COLO668 (cell line): ENCODE measurements around the gene TUSC1.
"Not testable (repeated sequence)": the region's sequence is repeated elsewhere in the genome, so short reads cannot be mapped to it uniquely, and the experiment has no call there.

ENCODE experiments used
- DNase-seq: peaks from one replicate; lab custom pipeline; 2025; ENCODE audit not compliant: unreplicated experiment; lab: John Stamatoyannopoulos, UW

TUSC1 gene

DNA sequence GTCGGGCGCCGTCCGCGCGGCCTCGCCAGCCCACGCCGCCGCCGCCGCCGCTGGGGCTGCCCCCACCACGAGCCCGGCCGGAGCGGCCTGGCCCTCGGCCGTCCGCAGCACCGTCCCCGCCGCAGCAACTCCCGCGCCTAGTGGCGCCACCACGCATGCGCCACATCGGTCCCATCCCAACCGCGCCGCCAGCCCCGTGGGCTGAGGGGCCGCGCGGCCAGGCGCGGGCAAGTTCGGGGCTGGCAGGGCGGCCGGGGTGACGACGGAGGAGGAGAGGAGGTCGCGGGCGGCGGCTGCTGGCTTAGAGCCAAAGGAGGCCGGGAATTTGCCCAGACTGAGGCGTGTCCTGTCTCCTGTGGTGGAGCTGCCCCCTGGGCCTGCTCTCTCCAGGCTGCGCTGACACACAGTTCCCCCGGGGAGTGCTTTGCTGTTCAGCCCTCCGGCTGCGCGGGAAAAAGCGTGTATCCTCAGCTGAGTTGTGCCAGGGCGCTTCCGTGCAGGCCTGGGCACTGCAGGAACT lies at the start of gene TUSC1:
TUSC1 (minus strand) TSS at position 298 of the 520 bp plus-strand sequence; CDS start at position 166, 132 bp downstream.
- DNase-seq = peak; percentile 91

DNA sequence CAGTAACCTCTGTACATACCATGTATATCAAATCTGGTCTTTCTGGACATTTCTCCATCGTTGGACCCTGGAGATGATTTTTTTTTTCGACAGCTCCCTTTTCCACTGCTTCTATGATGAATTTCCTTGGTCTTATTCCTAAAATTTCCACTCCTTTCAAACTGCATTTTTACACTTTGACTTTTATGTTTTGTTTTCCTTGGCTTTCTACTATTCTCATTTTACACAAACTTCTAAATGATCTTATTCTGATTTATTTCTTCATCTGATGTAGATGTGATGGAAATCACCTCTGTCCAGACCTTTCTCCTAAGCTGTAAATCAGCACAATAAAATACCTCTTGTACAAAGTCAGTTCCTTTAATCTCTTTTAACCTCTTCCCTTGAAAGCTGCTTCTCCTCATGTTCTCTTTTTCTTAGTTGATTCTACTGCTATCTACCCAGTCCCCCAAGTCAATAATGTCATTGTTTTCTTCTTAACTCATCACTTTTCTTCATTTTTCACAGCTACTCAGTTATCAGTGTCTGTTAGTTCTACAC lies 48.7 kb upstream of the TUSC1 start:
- DNase-seq = no peak

DNA sequence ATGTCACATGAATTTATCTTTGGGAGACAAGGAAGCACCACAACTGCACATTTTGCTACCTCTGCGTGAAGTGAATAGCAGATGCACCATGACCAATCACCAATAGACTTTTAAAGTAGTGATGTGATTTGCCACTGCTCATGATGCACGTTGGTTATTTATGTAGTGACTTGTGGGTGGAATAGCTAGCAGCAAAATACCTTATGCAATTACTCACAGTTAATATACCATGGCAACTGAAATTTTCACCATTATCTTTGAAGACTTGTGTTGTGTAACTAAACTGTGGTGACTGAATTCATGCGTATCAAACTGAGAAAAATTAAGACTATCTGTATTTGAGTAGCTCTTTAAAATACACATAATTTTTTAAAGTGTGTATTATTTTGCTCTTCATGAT lies 46.2 kb upstream of the TUSC1 start:
- no peak for DNase-seq

DNA sequence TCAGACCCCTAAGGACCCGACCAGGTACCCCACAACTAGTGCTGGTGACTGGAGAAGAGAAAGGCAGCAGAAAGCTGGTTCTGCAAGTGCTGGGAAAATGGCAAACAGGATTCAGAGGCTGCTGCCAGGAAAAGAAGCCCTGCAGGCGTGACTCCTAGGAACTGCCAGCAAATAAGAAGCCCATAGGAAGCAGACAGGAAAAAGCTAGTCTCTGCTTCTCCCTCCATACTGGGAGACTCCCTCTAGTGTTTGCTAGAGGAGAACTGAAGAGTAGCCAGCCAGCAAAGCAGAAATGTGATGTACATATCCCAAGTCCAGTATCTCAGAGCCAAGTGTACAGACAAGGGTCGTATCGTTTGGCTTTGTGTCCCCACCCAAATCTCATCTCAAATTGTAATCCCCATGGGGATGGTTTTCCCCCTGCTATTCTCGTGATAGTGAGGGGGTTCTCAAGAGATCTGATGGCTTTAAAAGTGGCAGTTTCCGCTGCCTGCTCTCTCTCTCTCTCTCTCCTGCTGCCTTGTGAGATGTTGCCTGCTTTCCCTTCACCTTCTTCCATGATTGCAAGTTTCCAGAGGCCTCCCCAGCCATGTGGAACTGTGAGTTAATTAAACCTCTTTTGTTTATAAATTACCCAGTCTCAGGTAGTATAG lies 38.1 kb upstream of the TUSC1 start:
- no peak for DNase-seq

DNA sequence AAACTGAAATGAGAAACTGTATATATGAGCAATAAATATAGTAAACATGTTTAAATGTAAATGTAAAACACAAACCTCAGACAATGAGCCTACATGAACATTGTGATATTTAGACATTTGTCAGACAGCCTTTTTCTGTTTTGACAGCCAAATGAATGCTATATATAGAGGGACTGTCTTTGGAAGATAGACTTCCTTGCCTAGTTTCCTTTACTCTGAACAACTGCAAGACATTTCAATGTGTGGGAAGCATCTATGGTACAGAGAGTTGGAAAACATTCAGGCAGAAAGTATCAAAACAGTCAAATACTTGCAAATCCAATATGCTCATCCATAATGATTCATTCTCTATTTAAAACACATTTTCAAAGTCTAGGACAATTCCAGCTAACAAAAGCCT lies 31.7 kb upstream of the TUSC1 start:
- DNase-seq = no peak

DNA sequence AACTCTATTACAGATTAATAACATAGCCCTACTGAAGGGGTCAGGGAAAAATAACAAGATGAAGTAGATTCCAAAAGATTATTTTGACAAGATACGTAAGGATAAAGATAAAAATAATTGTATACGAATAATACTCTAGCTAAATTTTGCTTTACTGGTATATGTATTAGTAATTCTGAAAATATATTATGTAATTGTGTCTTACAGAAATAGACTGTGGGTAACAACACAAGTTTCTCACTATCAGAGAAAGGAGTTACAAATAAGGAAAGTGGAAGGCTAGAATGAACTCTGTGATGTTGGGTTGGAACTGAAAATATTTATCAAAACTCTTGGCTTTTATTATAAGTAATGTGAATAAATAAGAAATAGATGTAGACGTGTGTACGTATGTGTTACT lies 26.6 kb upstream of the TUSC1 start:
- DNase-seq = no peak

DNA sequence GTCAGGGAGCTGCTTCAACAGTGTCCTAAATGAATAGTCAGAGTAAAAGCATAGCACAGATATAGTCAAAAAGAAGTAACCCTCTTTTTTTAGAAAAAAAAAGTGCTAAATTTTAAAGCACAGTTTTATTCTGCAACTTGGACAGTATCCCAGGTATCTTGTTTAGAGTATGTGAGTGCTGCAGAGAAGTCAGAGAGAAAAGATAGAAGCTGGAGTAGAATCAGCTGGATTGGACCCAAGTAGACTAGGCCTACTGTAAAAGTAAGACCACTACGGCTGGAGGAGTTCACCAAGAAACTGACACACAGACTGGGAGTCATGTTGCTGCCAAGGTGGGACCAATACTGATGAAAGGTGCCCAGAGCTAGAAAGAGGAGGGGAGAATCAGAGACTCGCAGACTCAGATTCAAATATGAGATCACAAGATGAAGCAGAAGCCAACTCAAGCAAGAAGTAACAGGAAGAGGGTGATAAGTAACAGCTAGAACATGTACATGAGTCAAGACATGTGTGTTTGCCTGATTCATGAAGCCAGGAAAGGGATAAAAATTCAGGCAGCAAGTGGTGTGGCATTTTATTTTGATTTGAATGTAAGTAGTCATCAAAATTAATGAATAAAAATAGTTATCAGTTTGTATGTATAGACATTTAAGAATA lies 25.6 kb upstream of the TUSC1 start:
- DNase-seq = no peak

DNA sequence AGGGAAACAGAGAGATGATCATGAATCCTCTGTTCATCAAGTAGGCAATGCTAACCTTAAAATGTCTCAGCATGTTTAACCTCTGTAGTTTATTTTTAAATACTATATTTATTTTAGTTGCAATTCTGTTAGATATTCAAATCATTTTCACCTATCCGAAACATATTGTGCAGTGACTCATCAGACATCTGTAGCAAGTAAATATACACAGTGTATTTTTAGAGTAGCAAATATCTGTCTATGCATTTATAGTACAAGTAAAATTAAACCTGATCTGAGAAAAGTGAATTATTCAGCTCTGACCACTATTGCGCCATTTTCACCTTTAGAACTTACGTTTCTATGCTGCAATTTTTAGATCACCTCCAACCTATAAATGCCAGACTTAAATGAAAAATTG lies 24.3 kb upstream of the TUSC1 start:
- DNase-seq = no peak

DNA sequence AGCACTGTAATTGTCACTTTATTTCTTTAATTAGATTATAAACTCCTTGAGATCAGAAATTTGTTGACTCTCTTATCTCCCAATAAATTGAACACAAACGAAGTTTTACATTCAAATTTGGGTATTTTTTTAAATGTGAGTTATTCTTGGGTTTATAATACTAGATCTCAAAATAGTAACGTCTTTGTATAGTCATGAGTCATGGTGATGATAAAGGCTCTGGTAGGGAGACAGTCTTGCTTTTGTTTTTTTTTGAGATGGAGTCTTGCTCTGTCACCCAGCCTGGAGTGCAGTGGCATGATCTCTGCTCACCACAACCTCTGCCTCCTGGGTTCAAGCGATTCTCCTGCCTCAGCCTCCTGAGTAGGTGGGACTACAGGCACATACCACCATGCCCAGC lies 22.7 kb upstream of the TUSC1 start:
- not testable (repeated sequence) for DNase-seq

DNA sequence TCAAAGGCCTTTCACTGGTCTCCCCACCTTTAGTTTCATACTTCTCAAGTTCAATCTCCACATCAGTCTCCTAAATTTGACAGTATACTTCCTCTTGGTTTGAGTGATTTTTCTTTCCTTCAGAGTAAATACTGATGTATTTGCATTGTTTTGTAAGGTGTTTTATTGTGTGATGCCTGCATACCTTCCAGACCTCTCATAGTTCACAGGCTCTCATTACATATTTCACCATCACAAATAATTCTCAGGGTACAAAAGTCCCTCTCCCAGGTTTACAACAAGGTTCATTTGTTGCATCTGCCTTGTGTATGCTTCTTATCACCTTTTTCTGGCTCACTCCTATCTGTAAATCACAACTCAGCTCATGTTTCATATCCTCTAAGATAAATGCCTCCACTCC lies 22.2 kb upstream of the TUSC1 start:
- no peak for DNase-seq

DNA sequence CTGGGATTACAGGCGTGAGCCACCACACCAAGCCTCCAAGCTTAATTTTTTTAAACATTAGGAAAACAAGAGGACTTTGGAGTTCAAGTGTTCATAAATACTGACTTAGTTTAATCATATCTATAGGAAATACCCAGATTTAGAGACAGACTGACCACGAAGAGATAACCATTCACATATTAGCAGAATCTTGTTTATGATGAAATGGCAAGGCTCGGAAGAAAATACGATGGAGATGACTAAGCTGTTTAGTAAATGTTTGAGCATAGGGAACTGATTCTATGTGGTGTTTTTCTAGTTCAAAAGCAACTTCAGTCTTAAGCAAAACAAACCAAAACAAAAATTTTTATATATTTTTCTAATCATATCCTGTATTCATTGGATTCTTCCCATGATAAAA lies 13.5 kb upstream of the TUSC1 start:
- DNase-seq = no peak

DNA sequence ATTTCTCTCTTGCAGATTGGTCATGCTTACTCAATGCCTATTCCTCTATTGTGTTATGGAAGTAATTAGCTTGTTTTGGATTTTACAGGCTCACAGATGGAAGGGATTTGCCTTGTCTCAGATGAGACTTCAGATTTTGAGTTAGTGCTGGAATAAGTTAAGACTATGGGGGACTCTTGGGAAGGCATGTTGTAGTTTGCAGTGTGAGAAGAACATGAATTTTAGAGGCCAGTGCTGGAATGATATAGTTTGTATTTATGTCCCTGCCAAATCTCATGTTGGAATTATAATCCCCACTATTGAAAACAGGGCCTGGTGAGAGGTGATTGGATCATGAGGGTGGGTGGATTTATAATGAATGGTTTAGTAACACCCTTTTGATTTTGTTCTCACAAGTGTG lies 6.1 kb upstream of the TUSC1 start:
- DNase-seq = no peak

DNA sequence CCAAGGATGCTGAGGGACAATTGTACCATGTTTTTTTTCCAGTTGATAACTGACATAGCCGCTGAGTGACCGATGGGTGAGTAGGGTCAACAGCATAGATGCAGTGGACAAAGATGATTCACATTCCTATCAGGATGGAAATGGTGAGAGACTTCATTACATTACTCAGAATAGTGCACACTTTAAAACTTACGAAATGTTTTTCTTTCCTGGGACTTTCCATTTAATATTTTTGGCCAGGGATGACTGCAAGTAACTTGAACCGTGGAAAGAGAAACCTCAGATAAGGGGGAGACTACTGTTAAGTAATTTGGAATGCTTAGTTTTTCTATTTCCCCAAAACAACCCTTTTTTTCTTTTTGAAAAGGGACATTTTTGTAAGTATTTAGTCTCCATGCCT lies 3.0 kb upstream of the TUSC1 start:
- no peak for DNase-seq

DNA sequence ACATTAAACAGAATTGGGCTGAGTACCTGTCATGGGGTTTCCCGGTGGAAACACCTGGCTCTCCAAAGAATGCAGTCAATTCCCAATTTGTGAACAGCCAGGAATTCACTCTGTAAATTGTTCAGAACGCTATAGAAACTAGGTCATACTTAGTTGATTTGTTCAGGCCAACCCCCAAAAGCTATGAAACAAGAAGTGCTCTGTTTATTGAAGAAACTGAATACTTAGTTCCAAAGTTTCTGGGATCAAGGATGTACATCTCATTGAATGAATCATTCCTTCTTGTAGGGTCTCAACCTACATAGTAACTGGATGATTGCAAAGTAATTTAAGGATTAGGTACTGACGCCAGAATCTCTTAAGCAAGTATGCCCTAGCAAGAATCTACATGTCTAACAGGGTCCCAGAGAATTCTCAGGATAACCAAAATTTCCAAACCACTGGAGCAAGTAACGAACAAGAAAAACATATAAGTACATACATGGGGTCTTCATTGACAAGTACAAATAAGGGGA lies 659 bp upstream of the TUSC1 start:
- DNase-seq = no peak

DNA sequence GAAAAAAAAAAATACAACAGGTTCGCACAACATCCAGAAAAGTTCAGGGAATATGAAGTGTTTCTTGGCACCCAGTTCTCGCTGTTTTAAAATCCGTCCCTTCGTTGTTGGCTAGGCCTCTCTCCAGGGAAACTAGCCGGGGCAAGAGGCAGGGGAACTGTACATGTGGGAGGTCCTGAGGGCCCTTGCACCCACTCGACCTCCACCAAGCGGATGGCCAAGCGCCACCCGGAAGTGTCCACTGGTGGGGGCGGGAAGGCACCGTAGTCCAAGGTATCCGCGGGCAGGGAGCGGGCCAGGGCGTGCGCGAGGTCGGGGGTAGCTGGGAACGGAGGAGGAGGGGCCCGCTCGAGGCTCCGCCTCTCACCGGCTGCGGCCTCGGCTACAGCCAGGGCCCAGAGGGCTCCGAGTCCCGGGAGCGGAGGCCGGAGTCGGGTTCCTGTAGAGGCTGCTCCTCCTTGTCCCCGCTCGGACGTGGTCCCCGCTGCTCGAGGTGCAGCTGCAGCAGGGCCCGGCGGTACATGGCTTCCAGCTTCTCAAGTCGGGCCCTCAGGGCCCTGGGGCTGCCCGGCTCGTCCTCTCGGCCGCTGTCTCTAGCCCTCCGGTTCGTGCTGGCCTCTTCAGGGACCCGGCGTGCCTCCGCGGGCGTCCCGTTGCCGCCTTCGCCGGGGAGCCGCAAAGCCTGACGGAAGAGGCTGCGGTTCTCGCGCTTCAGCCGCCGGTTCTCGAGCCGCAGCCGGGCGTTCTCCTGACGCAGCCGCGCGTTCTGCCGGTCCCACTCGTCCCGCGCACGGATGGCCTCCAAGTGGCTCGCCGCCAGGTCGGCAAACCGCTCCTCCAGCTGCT lies 720 bp downstream of the TUSC1 start:
- peak; percentile 91 for DNase-seq

DNA sequence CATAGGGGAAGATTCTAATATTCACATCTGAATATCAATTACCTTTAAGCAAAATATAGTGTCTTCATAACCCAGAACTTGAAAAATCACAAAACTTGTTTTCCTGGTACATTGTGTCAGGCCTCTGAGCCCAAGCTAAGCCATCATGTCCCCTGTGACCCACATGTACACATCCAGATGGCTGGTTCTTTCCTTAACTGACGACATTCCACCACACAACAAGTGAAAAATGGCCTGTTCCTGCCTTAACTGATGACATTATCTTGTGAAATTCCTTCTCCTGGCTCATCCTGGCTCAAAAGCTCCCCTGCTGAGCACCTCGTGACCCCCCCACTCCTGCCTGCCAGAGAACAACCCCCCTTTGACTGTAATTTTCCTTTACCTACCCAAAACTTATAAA lies 2.4 kb downstream of the TUSC1 start:
- DNase-seq = not testable (repeated sequence)

DNA sequence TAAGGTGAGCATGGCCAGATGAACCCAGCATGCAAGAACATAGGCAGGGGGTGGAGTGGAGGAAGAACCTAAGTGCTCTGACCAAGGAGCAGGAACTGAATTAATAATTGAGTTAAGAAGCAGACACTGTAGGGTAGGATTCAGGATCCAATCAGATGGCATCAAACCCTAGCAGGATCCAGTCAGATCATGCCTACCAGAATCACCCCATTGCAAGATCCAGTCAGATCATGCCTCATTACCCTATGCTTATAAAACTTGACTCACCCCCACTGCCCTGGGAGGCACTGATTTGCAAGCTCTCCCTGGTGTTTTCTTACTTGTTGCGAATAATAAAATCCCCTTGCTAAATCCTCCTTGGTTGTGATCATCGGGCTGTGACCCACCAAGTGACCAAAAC lies 19.7 kb downstream of the TUSC1 start:
- no peak for DNase-seq

DNA sequence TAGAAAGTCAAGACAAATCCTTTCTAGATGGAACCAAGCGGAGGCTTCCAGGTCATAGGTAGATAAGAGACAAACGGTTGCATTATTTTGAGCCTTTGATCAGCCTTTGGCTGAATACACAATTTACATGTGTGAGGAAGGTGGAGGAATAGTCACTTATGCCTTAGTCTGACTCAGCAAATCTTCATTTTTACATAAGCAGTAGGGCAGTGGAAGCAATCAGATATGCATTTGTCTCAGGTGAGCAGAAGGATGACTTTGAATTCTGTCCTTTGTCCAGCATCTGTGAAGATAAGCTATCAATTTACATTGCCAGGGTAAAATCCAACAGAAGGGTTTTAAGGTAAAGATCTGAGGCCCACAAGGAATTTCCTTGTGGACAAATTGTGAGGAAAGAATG lies 23.8 kb downstream of the TUSC1 start:
- DNase-seq = no peak

DNA sequence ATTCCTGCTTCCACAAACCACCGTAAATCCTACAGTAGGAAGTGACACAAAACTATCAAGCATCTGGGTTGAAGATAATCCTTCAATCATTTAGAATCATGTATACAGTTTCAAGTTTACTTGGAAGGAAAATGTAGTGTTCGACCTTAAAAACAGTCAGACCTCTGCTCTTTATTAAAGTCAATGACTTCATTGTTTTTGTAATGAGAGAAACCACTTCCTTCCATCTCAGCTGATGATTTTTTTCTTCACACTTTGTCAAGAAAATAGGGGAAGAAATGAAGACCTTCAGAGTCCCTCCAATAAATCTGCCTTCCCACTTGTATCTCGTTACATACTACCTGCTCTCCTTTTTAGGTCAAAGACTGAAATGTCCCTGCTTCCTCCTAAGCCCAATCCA lies 30.1 kb downstream of the TUSC1 start:
- no peak for DNase-seq

DNA sequence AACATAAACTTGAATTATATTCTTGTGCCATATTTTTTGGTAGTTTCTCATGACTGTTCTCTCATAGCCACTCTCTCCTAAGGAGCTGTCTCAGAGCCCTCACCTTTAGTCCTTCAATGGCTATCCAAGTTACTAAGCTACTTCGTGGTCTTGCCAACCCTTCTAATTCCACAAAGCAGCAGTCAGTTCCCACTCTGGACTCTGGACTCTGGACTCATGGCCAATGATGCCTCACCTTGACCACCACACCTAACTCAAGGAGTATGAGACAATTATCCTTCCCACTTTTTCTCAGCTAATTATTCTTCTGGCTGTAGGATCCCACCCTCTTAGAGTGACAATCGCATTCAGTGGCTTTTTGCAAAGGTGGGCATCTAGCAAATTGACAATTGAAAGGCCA lies 42.2 kb downstream of the TUSC1 start:
- no peak for DNase-seq

DNA sequence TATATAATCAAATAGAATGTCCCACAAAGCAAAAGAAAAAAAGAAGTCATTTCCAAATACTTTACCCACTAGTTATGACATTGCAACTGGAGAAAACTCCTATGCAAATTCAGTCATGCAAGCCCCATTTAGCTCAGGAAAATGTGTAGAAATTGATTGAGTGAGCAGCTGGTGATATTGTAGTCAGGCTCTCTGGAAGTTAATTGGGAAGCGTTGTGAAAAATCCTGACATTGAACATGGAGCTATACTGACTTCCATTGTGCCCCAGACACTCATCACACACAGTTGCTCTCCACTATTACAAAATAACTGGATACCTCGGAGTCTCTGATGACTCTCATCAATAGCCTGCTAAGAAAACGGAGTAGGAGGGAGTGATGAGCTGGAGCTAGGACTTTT lies 49.0 kb downstream of the TUSC1 start:
- no peak for DNase-seq
